Peyer's patch (tissue), 4 donors: ENCODE data around the gene CLEC4M. TPM values are rescaled to one million over a fixed set of nuclear protein-coding genes. Genes with fewer than 3 reads are reported as not detected.
"Not testable (repeated sequence)": the region's sequence is repeated elsewhere in the genome, so short reads cannot be mapped to it uniquely, and the experiment has no call there.

ENCODE experiments used
- DNase-seq, 3 donors: peaks; one replicate each; pipeline ENCODE4 v3.0.0-alpha.2; 2017 to 2019
- H3K27ac ChIP-seq, 4 donors: fragments of 200-600 bp; sonication (generic); one replicate each; pipeline ENCODE4 v1.5.1; 2016 to 2019
- H3K27me3 ChIP-seq, 2 donors: fragments of 200-600 bp; sonication (generic); one replicate each; pipeline ENCODE4 v1.5.1; 2019
- H3K36me3 ChIP-seq, 3 donors: fragments of 200-600 bp; sonication (generic); one replicate each; pipeline ENCODE4 v1.5.1; 2016 to 2019
- H3K4me1 ChIP-seq, 4 donors: fragments of 200-600 bp; sonication (generic); one replicate each; pipeline ENCODE4 v1.5.1; 2016 to 2019
- H3K4me3 ChIP-seq, 4 donors: fragments of 200-600 bp; sonication (generic); 1 replicate in 3 of 4; 2 replicates in 1 of 4; pipeline ENCODE4 v1.5.1; 2016 to 2019; ENCODE audit warnings: mild to moderate bottlenecking in 1 of 4
- H3K9me3 ChIP-seq, 4 donors: fragments of 200-600 bp; sonication (generic); one replicate each; pipeline ENCODE4 v1.5.1; 2016 to 2019; ENCODE audit warnings: mild to moderate bottlenecking in 1 of 4
- POLR2A ChIP-seq, 2 donors: fragments of 450-650 bp; IDR thresholded peaks; one replicate each; pipeline ENCODE4 v1.5.1; 2017; ENCODE audit warnings: antibody characterized with exemption in 2 of 2, mild to moderate bottlenecking in 2 of 2, moderate library complexity in 2 of 2
- total RNA-seq, 4 donors: library from RNA; depleted of rRNA; stranded (reverse); fragments of >200 nt; gene quantifications; one replicate each; pipeline ENCODE4 v1.1.0, GENCODE V29; 2016
- TF ChIP-seq, protein P1 (sequence below), 6 experiments: fragments of 450-650 bp in 4 of 6; fragments of 200-600 bp in 2 of 6; sonication (generic) in 1 of 6; IDR thresholded peaks; one replicate each; pipeline ENCODE4 v1.5.1; 2017 to 2019; ENCODE audit warnings: antibody characterized with exemption in 6 of 6, mild to moderate bottlenecking in 3 of 6, moderate library complexity in 1 of 6

Gene CLEC4M
- total RNA-seq, 4 donors from 2014 or later: not detected

DNA sequence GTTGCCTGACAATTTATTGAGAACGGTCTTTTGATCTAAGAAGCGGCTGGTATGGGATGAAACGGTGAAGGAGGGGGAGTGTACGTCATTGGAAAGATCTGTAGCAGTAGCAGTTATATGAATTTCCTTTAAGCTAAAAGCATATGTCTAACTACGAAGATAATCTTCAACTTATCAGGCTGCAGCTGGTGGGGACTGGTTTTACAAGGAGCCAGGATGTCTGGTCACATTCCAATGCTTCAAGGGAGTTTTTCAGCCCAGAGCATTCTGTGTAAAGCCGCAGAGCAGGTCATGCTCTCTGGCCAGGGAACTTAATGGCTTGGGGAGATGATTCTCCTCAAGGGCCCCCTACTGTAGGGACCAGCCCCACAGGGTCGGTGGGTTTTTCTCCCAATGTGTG lies 29.2 kb downstream of the CLEC4M start:
- no peak for DNase-seq
- Histone ChIP-seq H3K4me3 (no peak overlapping the region), H3K27me3 (peaks cover 0 to 25% of the 10 kb centered on the region in 2 donors), H3K36me3 (no peaks in the 10 kb centered on the region), H3K27ac (no peak overlapping the region), H3K4me1 (peaks cover 0 to 21% (median 8%) of the 10 kb centered on the region in 4 donors), H3K9me3 (no peaks in the 10 kb centered on the region)
- TF ChIP-seq POLR2A (IDR thresholded peaks at IDR 0.05): no peak
- TF ChIP-seq, protein P1, sequence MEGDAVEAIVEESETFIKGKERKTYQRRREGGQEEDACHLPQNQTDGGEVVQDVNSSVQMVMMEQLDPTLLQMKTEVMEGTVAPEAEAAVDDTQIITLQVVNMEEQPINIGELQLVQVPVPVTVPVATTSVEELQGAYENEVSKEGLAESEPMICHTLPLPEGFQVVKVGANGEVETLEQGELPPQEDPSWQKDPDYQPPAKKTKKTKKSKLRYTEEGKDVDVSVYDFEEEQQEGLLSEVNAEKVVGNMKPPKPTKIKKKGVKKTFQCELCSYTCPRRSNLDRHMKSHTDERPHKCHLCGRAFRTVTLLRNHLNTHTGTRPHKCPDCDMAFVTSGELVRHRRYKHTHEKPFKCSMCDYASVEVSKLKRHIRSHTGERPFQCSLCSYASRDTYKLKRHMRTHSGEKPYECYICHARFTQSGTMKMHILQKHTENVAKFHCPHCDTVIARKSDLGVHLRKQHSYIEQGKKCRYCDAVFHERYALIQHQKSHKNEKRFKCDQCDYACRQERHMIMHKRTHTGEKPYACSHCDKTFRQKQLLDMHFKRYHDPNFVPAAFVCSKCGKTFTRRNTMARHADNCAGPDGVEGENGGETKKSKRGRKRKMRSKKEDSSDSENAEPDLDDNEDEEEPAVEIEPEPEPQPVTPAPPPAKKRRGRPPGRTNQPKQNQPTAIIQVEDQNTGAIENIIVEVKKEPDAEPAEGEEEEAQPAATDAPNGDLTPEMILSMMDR (IDR thresholded peaks at IDR 0.05): no peak

DNA sequence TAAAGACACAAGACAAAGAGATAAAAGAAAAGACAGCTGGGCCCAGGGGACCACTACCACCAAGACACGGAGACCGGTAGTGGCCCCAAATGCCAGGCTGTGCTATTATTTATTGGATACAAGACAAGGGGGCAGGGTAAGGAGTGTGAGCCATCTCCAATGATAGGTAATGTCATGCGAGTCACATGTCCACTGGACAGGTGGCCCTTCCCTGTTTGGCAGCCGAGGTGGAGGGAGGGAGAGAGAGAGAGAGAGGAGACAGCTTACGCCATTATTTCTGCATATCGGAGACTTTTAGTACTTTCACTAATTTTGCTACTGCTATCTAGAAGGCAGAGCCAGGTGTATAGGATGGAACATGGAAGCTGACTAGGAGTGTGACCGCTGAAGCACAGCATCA lies 29.7 kb downstream of the CLEC4M start:
- not testable (repeated sequence) for H3K27ac ChIP-seq, H3K36me3 ChIP-seq, H3K9me3 ChIP-seq, DNase-seq, H3K4me3 ChIP-seq
- peaks cover 0 to 21% of the 10 kb centered on the region in 2 donors for H3K27me3 ChIP-seq
- peaks cover 0 to 21% (median 8%) of the 10 kb centered on the region in 4 donors for H3K4me1 ChIP-seq

DNA sequence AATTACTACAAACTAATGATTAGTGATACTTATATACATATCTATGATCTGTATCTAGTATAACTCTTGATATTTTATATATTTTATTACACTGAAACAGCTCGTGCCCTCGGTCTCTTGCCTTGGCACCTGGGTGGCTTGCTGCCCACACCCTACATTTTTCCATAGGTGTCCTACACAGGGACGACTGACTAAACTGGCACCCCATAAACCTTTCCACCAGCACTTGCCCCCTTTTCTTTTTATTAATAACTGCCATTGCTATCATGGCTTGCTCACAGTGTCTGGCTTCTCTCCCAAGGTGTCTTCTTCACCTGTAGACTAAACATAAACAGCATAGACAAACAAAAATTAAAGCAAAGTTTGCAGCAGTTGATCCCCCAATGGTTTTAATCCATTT lies 30.4 kb downstream of the CLEC4M start:
- peaks cover 0 to 13% of the 10 kb centered on the region in 2 donors for H3K27me3 ChIP-seq
- no peak for TF ChIP-seq POLR2A (IDR thresholded peaks at IDR 0.05)
- TF ChIP-seq, protein P1 (IDR thresholded peaks at IDR 0.05): no peak
- no peak for DNase-seq

DNA sequence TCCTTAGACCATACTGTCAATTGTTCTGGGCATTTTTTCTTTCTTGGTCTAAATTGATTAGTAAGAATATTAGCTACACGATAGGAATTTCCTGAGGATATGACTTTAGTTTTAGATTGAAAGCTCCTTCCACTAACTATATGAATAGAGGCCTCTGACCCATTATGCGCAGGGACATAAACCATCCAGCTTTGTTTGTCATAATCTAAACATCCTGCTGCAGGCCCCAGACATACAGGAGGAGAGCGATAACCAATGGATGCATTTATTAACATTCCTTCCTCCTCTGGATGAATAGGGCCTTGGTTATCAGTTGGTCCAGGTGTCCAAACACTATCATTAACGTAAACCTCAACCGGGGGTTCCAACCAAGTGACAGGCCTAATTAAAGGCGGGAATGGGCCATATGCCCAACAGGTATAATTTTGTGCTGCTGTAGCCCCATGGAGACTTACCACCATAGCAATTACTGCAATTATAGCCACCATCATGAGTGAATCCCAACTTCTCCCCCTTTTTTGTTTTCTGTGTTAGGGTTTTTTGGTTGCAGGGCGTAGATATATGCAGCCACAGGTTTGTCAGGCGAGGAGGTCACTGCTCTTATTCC lies 32.6 kb downstream of the CLEC4M start:
- H3K4me3 ChIP-seq: no peak overlapping the region

More for the DNA sequence above, 30.4 kb downstream of the CLEC4M start:
- Histone ChIP-seq H3K27ac (no peak overlapping the region), H3K9me3 (no peaks in the 10 kb centered on the region), H3K36me3 (no peaks in the 10 kb centered on the region), H3K4me3 (no peak overlapping the region), H3K4me1 (peaks cover 0 to 13% (median 8%) of the 10 kb centered on the region in 4 donors)

GRCh38 chr19:7799640-7800355 lies 36.8 kb downstream of the CLEC4M start:
- Histone ChIP-seq H3K4me3 (peak overlapping the region in 2 of 4 donors; percentile 11 to 23), H3K4me1 (no peaks in the 10 kb centered on the region), H3K27me3 (no peaks in the 10 kb centered on the region), H3K36me3 (no peaks in the 10 kb centered on the region), H3K27ac (no peak overlapping the region), H3K9me3 (peaks cover 0 to 7% (median 0%) of the 10 kb centered on the region in 4 donors)
- peak in 2 of 3 donors; percentile 72 to 85 for DNase-seq
- no peak for TF ChIP-seq POLR2A (IDR thresholded peaks at IDR 0.05)
- TF ChIP-seq, protein P1 (IDR thresholded peaks at IDR 0.05): peak; percentile 51 to 73 (median 70)

More for the DNA sequence above, 32.6 kb downstream of the CLEC4M start:
- H3K27ac ChIP-seq: no peak overlapping the region
- TF ChIP-seq POLR2A (IDR thresholded peaks at IDR 0.05): no peak
- no peaks in the 10 kb centered on the region for H3K27me3 ChIP-seq
- peaks cover 0 to 3% (median 0%) of the 10 kb centered on the region in 4 donors for H3K9me3 ChIP-seq
- H3K36me3 ChIP-seq: no peaks in the 10 kb centered on the region
- DNase-seq: no peak
- no peaks in the 10 kb centered on the region for H3K4me1 ChIP-seq

DNA sequence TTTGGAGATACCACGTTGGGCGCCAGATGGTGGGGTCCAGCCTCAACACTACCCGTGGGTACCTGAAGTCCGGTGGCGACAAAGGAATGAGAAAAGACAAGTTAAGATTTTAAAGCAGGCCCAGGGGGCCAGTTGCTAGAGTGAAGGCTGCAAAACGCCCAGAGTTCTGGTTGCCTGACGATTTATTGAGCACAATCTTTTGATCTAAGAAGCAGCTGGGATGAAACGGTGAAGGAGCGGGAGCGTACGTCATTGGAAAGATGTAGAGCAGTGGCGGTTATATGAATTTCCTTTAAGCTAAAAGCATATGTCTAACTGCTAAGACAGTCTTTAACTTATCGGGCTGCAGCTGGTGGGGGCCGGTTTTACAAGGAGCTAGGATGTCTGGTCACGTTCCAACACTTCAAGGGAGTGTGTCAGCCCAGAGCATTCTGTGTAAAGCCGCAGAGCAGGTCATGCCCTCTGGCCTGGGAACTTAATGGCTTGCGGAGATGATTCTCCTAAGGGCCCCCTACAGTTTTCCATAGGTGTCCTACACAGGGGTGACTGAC lies 38.1 kb downstream of the CLEC4M start:
- TF ChIP-seq POLR2A (IDR thresholded peaks at IDR 0.05): no peak
- TF ChIP-seq, protein P1 (IDR thresholded peaks at IDR 0.05): no peak
- H3K27ac ChIP-seq: no peak overlapping the region
- H3K27me3 ChIP-seq: no peaks in the 10 kb centered on the region
- no peaks in the 10 kb centered on the region for H3K4me1 ChIP-seq
- H3K36me3 ChIP-seq: no peaks in the 10 kb centered on the region
- H3K4me3 ChIP-seq: no peak overlapping the region
- H3K9me3 ChIP-seq: peaks cover 0 to 7% (median 0%) of the 10 kb centered on the region in 4 donors
- DNase-seq: no peak
